Mesenchymal stem cell (in vitro differentiated cells and primary cell): Measurements from ENCODE around the gene NFXL1.
"Not testable (repeated sequence)": the region's sequence is repeated elsewhere in the genome, so short reads cannot be mapped to it uniquely, and the experiment has no call there.

ENCODE experiments used
- DNase-seq: peaks from one replicate; pipeline ENCODE4 v3.0.0-alpha.2; 2013
- H2AFZ ChIP-seq: one replicate; pipeline ENCODE4 v1.6.1; 2013; ENCODE audit warnings: low read depth, mild to moderate bottlenecking, control low read depth, inconsistent platforms, low read length, moderate library complexity
- H2AK5ac ChIP-seq: 2 replicates; pipeline ENCODE4 v1.6.1; 2013; ENCODE audit warnings: low read length, moderate library complexity, mild to moderate bottlenecking, inconsistent platforms; ENCODE audit not compliant: severe bottlenecking
- H2BK120ac ChIP-seq: one replicate; pipeline ENCODE4 v1.6.1; 2013; ENCODE audit warnings: low read depth, mild to moderate bottlenecking, inconsistent platforms, low read length, moderate library complexity
- H2BK12ac ChIP-seq, 2 experiments: one replicate each; pipeline ENCODE4 v1.6.1; 2013; ENCODE audit warnings: inconsistent platforms in 2 of 2, low read length in 2 of 2, mild to moderate bottlenecking in 2 of 2, moderate library complexity in 2 of 2, control low read depth in 1 of 2
- H2BK15ac ChIP-seq: one replicate; pipeline ENCODE4 v1.6.1; 2013; ENCODE audit warnings: mild to moderate bottlenecking, low read depth, inconsistent platforms; ENCODE audit not compliant: poor library complexity, severe bottlenecking
- H2BK5ac ChIP-seq: 2 replicates; pipeline ENCODE4 v1.6.1; 2013; ENCODE audit warnings: low read depth, mild to moderate bottlenecking, low read length, control low read depth, inconsistent platforms; ENCODE audit not compliant: poor library complexity, severe bottlenecking
- H3K14ac ChIP-seq, 2 experiments: one replicate each; pipeline ENCODE4 v1.6.1; 2013; ENCODE audit warnings: inconsistent platforms in 2 of 2, low read length in 2 of 2, control low read depth in 1 of 2, mild to moderate bottlenecking in 1 of 2, moderate library complexity in 1 of 2
- H3K18ac ChIP-seq, 2 experiments: one replicate each; pipeline ENCODE4 v1.6.1; 2013; ENCODE audit warnings: inconsistent platforms in 2 of 2, low read length in 2 of 2, control low read depth in 1 of 2, low read depth in 1 of 2, mild to moderate bottlenecking in 1 of 2
- H3K23ac ChIP-seq, 2 experiments: one replicate each; pipeline ENCODE4 v1.6.1; 2013; ENCODE audit warnings: inconsistent platforms in 2 of 2, low read length in 2 of 2, mild to moderate bottlenecking in 2 of 2, moderate library complexity in 2 of 2, control low read depth in 1 of 2
- H3K27ac ChIP-seq: 2 replicates; pipeline ENCODE4 v1.5.1; 2013; ENCODE audit warnings: mild to moderate bottlenecking, moderate library complexity, low read length, control low read depth, inconsistent platforms; ENCODE audit not compliant: poor library complexity, severe bottlenecking
- H3K27me3 ChIP-seq, 2 experiments: 2 replicates each; pipeline versions ENCODE4 v1.6.1 to v1.7.0; 2013; ENCODE audit warnings: low read length in 2 of 2, mild to moderate bottlenecking in 2 of 2, moderate library complexity in 2 of 2, control low read depth in 1 of 2, inconsistent platforms in 1 of 2; ENCODE audit not compliant: control insufficient read depth in 1 of 2, insufficient read depth in 1 of 2
- H3K36me3 ChIP-seq, 2 experiments: 2 replicates each; pipeline versions ENCODE4 v1.6.1 to v1.7.0; 2013; ENCODE audit warnings: low read length in 2 of 2, control low read depth in 1 of 2, inconsistent platforms in 1 of 2, low read depth in 1 of 2, mild to moderate bottlenecking in 1 of 2; ENCODE audit not compliant: insufficient read depth in 2 of 2, control insufficient read depth in 1 of 2
- H3K4ac ChIP-seq, 2 experiments: one replicate each; pipeline ENCODE4 v1.6.1; 2013; ENCODE audit warnings: inconsistent platforms in 2 of 2, low read length in 2 of 2, mild to moderate bottlenecking in 2 of 2, moderate library complexity in 2 of 2, control low read depth in 1 of 2, low read depth in 1 of 2
- H3K4me1 ChIP-seq: 2 replicates; pipeline ENCODE4 v1.6.1; 2013; ENCODE audit warnings: low read depth, low read length, control low read depth; ENCODE audit not compliant: control insufficient read depth, insufficient read depth
- H3K4me2 ChIP-seq: 2 replicates; pipeline ENCODE4 v1.6.1; 2013; ENCODE audit warnings: low read length, mild to moderate bottlenecking, inconsistent platforms; ENCODE audit not compliant: poor library complexity, severe bottlenecking
- H3K4me3 ChIP-seq, 2 experiments: 2 replicates each; pipeline versions ENCODE4 v1.5.1 to v1.7.0; 2013; ENCODE audit warnings: low read length in 2 of 2, mild to moderate bottlenecking in 2 of 2, control low read depth in 1 of 2, low read depth in 1 of 2; ENCODE audit not compliant: insufficient read depth in 1 of 2
- H3K79me1 ChIP-seq: replicated peaks from 2 replicates; pipeline ENCODE4 v1.6.1; 2013; ENCODE audit warnings: mild to moderate bottlenecking, control low read depth, low read length, inconsistent platforms; ENCODE audit not compliant: poor library complexity, severe bottlenecking
- H3K9ac ChIP-seq: 2 replicates; pipeline ENCODE4 v1.7.0; 2013; ENCODE audit warnings: mild to moderate bottlenecking, low read length, moderate library complexity
- H3K9me3 ChIP-seq: 2 replicates; pipeline ENCODE4 v1.7.0; 2013; ENCODE audit warnings: mild to moderate bottlenecking, low read length; ENCODE audit not compliant: control insufficient read depth
- H4K8ac ChIP-seq: one replicate; pipeline ENCODE4 v1.6.1; 2013; ENCODE audit warnings: inconsistent platforms, mild to moderate bottlenecking, low read length, moderate library complexity
- H4K91ac ChIP-seq: one replicate; pipeline ENCODE4 v1.6.1; 2013; ENCODE audit warnings: mild to moderate bottlenecking, low read length, inconsistent platforms
- WGBS: methylation state at CpG from one replicate; pipeline ENCODE4 v1.1.7; 2013; ENCODE audit warnings: mixed read lengths; 5-methylcytosine and 5-hydroxymethylcytosine counted together

Gene NFXL1

DNA sequence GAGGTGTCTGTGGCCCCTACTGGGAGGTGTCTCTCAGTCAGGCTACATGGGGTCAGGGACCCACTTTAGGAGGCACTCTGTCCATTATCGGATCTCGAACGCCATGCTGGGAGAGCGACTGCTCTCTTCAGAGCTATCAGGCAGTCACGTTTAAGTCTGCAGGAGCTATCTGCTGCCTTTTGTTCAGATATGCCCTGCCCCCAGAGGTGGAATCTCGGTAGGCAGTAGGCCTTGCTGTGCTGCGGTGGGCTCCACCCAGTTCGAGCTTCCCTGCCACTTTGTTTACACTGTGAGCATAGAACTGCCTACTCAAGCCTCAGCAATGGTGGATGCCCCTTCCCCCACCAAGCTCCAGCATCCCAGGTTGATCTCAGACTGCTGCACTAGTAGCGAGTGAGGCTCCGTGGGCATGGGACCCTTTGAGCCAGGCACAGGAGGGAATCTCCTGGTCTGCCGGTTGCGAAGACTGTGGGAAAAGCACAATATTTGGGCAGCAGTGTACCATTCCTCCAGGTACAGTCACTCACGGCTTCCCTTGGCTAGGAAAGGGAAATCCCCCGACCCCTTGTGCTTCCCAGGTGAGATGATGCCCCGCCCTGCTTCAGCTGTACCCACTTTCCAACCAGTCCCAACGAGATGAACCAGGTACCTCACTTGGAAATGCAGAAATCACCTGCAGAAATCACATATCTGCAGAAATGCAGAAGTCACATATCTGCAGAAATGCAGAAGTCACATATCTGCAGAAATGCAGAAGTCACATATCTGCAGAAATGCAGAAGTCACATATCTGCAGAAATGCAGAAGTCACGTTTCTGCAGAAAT, 8.3 kb upstream of the NFXL1 start:
- H3K23ac ChIP-seq, H2BK5ac ChIP-seq, H3K4me2 ChIP-seq, H3K18ac ChIP-seq, H3K14ac ChIP-seq, H3K4me3 ChIP-seq, H2AK5ac ChIP-seq, H2BK12ac ChIP-seq, H3K9me3 ChIP-seq, H3K79me1 ChIP-seq, H3K4me1 ChIP-seq, H3K27ac ChIP-seq, H3K9ac ChIP-seq, H4K91ac ChIP-seq, H2BK120ac ChIP-seq, H2AFZ ChIP-seq, H3K4ac ChIP-seq, H2BK15ac ChIP-seq, DNase-seq, H3K36me3 ChIP-seq: not testable (repeated sequence)
- Histone ChIP-seq H3K27me3 (peaks cover 0 to 20% of the 10 kb centered on the region in 2 experiments), H4K8ac (peak overlapping the region; percentile 63)
- 72% methylated on average over 17 of the region's 17 CpGs for WGBS

DNA sequence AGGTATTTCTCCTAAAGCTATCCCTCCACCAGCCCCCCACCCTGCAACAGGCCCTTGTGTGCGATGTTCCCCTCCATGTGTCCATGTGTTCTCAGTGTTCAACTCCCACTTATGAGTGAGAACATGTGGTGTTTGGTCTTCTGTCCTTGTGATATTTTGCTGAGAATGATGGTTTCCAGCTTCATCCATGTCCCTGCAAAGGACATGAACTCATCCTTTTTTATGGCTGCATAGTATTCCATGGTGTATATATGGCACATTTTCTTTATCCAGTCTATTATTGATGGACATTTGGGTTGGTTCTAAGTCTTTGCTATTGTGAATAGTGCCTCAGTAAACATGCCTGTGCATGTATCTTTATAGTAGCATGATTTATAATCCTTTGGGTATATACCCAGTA, 2.8 kb upstream of the NFXL1 start:
- not testable (repeated sequence) for H2BK120ac ChIP-seq

DNA sequence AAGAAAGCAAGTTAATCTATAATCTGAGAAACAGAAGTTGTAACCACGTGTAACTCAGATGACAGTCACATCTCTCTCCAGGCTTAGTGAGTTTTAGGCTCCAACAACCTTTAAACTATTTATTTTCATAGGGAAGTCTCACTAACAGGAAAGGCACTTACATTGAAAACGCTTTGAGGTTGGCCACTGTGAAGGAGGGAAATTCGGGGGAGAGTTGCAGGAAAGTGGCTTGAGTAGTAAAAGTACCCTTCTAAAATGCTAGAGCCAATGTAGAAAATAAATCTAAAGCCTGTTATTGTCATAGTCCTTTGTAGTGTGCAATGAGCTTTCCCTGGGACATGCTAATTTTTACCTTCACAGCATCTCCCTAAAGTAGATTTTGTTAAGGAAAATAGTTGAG, 995 bp upstream of the NFXL1 start:
- H2AK5ac ChIP-seq = no peak overlapping the region
- H3K4me1 ChIP-seq = peaks cover 2% of the 10 kb centered on the region
- no peak overlapping the region for H3K23ac ChIP-seq
- peak overlapping the region; percentile 75 for H3K9ac ChIP-seq
- no peaks in the 10 kb centered on the region for H3K27me3 ChIP-seq
- no peak overlapping the region for H3K14ac ChIP-seq
- no peak overlapping the region for H2BK120ac ChIP-seq
- peak overlapping the region in 1 of 2 experiments; percentile 90 for H3K4me3 ChIP-seq
- H3K4me2 ChIP-seq = no peak overlapping the region
- no peak overlapping the region for H4K8ac ChIP-seq
- H3K9me3 ChIP-seq = no peaks in the 10 kb centered on the region
- no peak overlapping the region for H2BK5ac ChIP-seq
- no peak overlapping the region for H4K91ac ChIP-seq
- no peak overlapping the region for H3K27ac ChIP-seq
- no peak overlapping the region for H2BK15ac ChIP-seq
- no peak overlapping the region for H2BK12ac ChIP-seq
- no peak overlapping the region for H2AFZ ChIP-seq
- H3K4ac ChIP-seq = no peak overlapping the region
- no peak overlapping the region for H3K18ac ChIP-seq
- DNase-seq = no peak
- whole genome bisulfite sequencing = 35% methylated on average over 3 of the region's 3 CpGs
- H3K36me3 ChIP-seq = peaks cover 0 to 5% of the 10 kb centered on the region in 2 experiments
- peaks cover 10% of the 10 kb centered on the region for H3K79me1 ChIP-seq

More for the DNA sequence above, 2.8 kb upstream of the NFXL1 start:
- not testable (repeated sequence) for H2BK12ac ChIP-seq, H4K8ac ChIP-seq, H2AFZ ChIP-seq, H3K9me3 ChIP-seq, H4K91ac ChIP-seq, H2AK5ac ChIP-seq, H3K4me1 ChIP-seq, H2BK15ac ChIP-seq, H3K79me1 ChIP-seq, DNase-seq, H3K23ac ChIP-seq, H3K9ac ChIP-seq, H2BK5ac ChIP-seq, H3K27ac ChIP-seq, H3K4me2 ChIP-seq, H3K14ac ChIP-seq, H3K4me3 ChIP-seq, H3K4ac ChIP-seq, H3K27me3 ChIP-seq, H3K36me3 ChIP-seq, H3K18ac ChIP-seq
- 80% methylated on average over 1 of the region's 1 CpG for WGBS

DNA sequence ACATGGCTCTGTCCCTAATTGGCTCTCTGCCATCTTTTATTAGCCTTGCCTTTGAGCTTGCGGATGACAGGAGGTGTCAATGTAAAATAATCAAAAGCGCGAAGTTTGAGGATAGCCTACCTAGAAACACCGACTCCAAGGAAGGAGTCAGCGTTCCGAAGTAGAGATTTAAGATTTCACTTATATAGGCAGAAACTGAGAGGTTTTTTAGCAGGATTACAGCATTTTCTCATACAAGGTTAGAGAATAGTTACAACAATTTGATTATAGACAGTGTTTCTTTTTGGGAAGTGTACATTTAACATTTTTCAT, 499 bp upstream of the NFXL1 start:
- Histone ChIP-seq H3K18ac (peak overlapping the region in 1 of 2 experiments; percentile 89), H4K91ac (peak overlapping the region; percentile 50), H4K8ac (peak overlapping the region; percentile 64), H3K4me1 (peaks cover 2% of the 10 kb centered on the region), H3K36me3 (peaks cover 0 to 10% of the 10 kb centered on the region in 2 experiments), H3K14ac (no peak overlapping the region), H3K23ac (no peak overlapping the region), H2AFZ (peak overlapping the region; percentile 48), H3K79me1 (peaks cover 12% of the 10 kb centered on the region), H3K27me3 (no peaks in the 10 kb centered on the region), H2BK5ac (no peak overlapping the region), H3K4me3 (peak overlapping the region; percentile 69 to 90), H3K4me2 (peak overlapping the region; percentile 60), H2BK15ac (no peak overlapping the region), H3K9ac (peak overlapping the region; percentile 75), H2BK12ac (no peak overlapping the region), H3K27ac (no peak overlapping the region), H2BK120ac (no peak overlapping the region), H3K9me3 (no peaks in the 10 kb centered on the region), H2AK5ac (no peak overlapping the region), H3K4ac (peak overlapping the region in 1 of 2 experiments; percentile 9)
- WGBS = 8% methylated on average over 4 of the region's 6 CpGs
- no peak for DNase-seq
